Stimulated activated CD4-positive, alpha-beta T cell treated with anti-CD3 and anti-CD28 coated beads, TNF-alpha, amount 100 ng/mL, for 4 hours (primary cell): Measurements from ENCODE around the gene GSTO2.

Experiments used
- DNase-seq, 3 experiments: peaks; one replicate each; pipeline ENCODE4 v3.0.0-alpha.2; 2020; ENCODE audit warnings: low read depth in 3 of 3

GSTO2 gene

DNA sequence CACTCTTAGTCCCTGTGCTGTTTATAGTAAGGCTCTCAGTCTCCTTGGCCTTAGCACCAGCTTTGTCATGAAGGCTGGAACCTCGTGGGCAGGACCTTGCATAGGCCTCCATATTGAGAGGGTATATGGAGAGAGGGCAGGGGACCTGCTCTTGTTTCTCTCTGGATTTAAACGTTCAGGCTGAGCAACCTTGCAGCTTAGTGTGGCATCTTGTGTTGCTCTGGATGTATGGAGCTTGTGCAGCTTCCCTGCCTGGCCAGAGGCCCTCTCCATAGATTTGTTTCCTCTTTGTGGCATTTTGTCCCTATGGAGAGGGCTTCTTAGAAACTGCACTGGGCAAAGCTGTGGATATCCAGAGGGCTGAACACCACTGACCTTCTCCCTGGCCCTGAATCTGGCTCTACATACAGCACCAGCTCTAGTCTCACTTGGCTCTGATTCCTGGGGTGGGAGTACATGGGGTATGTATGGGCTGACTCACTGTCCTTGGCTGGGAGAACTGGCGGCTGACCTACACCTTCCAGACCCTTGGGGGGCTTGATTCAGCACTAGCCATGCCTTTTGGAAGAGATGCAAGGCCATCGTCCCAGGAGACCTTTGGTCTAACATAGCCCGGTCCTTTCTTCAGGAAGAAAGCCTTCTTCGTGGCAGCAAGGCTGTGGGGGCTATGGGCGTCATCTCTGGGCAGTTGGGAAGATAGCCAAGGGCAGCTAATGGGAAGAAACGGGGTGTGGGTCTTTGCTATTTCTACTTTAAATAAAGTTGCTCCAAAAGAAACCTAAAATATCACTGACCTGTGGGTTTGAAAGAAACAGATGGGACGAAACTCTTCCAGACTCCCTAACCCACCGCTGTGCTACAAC, 38.8 kb downstream of the GSTO2 start:
- no peak for DNase-seq

- DNase-seq = no peak
Observed at GRCh38 chr10:104308439-104308903, 39.5 kb downstream of the GSTO2 start.

DNA sequence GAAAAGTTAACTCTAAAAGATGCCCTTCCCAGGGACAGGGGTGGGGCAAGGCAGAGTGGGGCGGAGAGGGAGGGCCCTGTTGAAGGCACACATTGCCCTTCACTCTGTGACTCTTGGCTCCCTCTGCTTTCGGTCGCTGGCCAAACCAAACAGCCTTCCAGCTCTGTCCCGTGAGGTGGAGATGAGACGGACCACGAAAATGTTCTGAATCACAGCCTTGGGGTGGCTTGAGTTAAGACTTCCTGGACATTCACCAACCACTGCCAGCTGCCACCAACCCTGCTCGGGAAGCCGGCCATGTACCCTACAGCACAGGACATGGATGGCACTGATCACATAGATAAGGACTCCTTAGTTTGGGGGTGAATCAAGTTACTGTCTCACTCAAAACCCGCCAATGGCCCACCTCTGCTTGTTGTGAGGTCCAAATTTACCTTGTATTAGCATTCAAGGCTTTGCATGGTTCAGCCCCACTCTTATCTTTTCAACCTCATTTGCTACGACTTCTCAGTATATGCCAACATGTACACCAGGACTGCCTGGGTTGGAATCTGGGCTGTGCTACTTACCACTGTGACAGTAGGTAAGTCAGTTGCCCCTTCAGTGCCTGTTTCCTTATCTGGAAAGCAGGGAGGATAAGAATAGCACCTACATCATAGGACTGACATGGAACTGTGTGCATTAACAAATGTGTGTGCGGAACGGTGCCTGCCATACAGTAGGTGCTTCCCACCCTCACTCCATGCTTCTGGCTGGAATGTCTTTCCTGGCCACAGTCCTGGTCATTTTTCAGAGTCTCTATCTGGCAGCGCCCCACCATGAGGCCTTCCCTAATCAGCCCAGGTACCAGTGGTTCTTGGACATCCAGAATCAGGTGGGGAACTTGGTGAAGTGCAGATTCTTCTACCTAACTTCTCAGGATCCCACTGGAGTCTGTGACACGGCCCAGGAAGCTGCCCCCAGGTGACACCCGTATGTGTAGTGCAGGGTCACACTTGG, 41.3 kb downstream of the GSTO2 start:
- no peak for DNase-seq

- DNase-seq = no peak
Observed at GRCh38 chr10:104311184-104311720, 42.3 kb downstream of the GSTO2 start.

DNA sequence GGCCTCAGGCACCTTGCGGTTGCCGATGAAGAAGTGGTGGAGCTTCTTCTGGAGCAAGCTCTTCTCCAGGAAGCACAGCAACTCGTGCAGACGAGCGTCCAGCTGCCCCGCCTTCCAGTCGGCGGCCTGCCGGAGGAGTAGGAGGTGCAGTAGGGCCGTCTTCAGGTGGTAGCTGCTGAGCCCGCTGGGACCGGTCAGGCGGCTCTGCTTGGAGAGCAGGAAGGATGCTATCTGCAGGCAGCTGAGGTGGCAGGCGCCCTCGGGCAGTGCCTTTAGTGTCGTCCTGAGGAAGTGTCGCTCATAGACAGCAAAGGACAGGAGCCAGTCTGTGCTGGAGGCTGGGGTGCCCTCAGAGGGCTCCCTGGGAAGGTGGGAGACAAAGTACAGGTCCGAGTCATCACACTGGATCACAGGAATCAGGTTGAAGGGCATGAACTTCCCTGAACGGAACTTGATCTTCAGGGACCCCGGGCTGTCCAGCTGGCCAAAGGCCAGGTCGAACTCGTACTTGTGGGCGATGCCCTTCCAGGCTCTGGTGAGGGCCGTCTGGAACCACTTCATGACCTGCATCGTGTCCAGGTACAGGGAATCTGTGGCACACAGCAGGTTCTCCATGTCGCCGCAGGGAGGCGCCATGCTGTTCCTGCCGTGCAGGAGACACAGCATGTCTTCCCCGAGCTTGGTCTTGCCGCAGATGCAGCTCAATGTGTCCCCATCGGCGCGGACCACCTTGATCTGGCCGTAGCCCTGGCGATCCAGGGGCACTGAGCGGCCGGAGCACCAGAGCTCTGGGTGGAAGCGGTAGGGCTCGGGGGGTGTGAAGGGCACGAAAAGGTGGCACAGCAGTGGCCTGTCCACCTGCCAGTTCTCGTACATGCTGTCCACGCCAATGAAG, 45.9 kb downstream of the GSTO2 start:
- DNase-seq = no peak

- DNase-seq = no peak
Observed at GRCh38 chr10:104315486-104315921, 46.5 kb downstream of the GSTO2 start.

- DNase-seq = no peak
Observed at GRCh38 chr10:104316321-104317099, 47.5 kb downstream of the GSTO2 start.

DNA sequence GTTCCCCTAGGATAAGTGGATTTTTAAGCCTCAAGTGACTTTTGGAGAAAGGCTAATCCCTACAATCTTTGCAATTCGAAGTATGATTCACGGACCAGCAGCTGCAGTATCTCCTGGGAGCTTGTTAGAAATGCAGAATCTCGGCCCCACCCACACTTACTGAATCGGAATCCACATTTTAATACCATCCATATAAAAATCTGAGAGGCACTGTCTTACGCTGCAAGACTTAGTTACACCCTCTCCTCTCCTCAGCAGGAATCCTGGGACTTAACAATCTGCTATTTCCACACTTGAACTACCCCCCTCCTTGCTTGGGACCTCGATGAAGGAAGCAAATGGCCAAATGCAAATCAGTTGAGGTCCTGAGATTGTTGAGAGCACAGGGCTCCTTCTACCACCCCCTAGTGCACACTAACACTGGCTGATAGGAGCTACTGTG, 48.3 kb downstream of the GSTO2 start:
- no peak for DNase-seq

- no peak for DNase-seq
Observed at GRCh38 chr10:104317726-104318299, 48.8 kb downstream of the GSTO2 start.

GRCh38 chr10:104318326-104318725, 49.3 kb downstream of the GSTO2 start:
- DNase-seq = no peak

GRCh38 chr10:104318810-104319741, 50.1 kb downstream of the GSTO2 start:
- DNase-seq = no peak

DNA sequence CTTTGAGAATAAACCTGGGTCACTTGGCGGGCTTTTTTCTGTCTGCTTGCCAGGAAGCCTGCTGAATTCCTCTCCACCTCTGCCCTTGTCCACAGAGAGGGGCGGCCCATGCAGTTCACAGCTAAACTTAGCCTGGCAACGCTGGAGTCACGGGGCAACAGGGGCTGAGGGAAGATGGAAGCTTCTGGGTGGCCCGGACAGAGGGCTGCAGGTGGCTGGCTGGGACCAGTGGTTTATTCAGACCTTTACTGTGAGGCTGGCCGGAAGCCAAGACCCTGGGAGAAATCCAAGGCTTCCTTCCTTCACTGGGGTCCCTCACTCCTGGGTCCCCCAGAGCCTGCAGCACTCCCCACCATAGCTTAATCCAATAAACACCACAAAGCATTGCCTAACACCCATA, 52.2 kb downstream of the GSTO2 start:
- DNase-seq = no peak

GRCh38 chr10:104321725-104322415, 52.9 kb downstream of the GSTO2 start:
- DNase-seq = no peak

DNA sequence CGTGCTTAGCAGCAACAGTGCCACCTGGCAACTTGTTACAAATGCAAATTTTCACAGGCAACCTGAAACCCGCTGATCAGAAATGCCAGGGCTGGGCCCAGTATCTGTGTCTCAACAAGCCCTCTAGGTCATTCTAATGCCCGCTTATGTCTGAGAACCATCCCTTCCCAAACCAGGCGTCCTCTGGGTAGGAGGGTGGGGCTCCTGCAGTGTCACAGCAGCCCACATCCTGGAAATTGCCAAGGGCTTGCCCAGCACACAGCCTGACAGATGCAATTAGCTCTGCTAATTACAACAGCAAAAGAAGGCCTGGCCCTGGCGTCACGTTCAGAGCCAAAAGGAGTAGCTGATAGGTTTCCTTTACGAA, 53.4 kb downstream of the GSTO2 start:
- no peak for DNase-seq

DNA sequence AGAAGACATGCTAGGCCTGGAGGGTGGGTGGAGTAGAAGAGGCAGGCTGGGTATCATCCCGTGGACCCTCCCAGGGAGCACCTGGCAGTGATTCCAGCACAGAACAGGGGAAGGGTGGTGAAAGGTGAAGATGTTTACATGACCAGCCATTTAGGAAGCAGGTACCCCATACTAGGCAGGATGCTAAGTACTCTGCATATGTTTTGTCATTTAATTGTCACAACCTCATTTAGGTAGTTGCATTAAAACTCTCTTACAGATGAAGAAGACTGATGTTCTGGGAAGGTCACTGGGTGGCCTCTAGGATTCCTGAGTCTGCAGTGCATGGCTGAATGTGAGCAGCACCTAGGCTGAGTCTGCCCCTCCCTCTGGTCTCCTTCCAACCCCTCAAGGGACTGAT, 54.1 kb downstream of the GSTO2 start:
- no peak for DNase-seq

DNA sequence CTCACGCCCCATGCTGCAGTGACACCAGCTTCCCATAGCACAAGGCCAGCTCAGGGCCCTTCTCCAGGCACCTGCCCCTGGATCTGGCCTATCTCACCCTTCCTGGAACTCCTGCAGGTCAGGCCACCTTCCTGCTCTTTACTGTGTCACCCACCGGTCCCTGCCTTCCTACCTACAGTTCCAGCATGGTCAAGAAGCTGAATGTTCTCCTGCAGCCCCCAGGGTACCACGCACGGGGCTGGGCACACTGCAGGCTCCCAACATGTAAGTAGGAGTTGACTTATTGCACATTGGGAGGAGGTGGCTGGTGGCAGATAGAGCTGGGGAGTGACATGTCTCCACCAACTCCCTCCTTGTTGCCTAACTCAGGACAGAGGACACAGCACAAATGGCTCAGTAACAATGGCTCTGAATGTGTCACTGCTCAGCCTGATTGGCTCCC, 54.8 kb downstream of the GSTO2 start:
- no peak for DNase-seq

- no peak for DNase-seq
Observed at GRCh38 chr10:104324221-104324686, 55.3 kb downstream of the GSTO2 start.

DNA sequence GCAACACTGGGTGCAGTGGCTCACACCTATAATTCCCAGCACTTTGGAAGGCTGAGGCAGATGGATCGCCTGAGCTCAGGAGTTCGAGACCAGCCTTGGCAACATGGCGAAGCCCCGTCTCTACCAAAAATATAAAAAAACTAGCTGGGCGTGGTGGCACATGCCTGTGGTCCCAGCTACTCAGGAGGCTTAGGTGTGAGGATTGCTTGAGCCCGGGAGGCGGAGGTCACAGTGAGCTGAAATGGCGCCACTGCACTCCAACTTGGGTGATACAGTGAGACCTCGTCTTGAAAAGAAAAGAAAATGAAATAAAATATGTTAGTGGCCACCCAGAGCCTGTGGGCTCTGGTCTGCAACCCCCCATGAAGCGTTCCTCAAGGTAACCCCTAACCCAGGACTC, 55.9 kb downstream of the GSTO2 start:
- no peak for DNase-seq
